A549 treated with ZK216348 at 1 μM for 4 hours (cell line): ENCODE data around the gene FAM185A. TPM values are rescaled to one million over a fixed set of nuclear protein-coding genes. Genes with fewer than 3 reads are reported as not detected.

ENCODE experiments used
- total RNA-seq: library from RNA; stranded (reverse); fragments of 200-300 nt; extraction: Qiagen RNA extraction; gene quantifications from 5 replicates; pipeline ENCODE4 v1.2.3, GENCODE V29; 2022; ENCODE audit warnings: low read depth

Gene FAM185A
- 5.6 to 8.5 TPM (median 7.4 TPM) in 5 replicates for total RNA-seq

DNA sequence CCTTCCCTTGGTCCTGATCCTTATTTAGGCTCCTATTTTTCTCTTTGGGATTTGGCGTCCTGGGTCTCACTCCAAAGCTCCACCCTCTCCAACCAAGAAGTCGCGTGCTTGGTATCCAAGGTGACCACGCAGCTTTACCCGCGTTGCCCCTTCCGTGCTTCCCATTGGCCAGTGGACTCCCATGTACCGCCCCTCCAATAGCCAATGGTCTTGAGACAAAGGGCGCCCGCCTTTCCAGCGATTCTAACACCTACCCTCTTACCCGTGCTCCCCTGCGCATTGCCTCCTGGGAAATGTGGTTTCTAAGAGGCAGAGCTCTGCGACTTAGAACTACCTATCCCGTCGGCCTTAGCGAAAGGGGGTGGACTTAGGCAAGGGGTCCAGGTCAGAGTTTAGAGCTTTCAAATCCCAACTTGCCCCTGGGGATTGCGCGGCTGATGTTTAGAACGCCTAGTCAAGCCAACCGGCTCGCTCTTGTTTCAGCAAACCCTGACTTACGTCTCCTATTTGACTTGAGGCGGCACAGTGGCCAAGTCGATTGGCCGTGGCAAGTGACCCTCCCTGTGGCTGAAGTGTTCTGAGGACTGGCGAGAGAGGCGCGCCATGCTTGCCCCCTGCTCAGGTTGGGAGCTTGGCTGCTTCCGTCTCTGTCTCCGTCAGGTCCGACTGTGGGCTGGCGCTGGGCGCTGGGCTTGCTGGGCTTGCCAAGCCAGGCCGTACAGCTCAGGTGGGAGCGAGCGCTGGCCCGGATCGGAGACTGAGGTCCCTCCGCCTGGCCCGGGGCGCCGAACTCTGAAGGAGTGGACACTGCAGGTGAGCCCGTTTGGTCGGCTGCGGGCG lies at the start of gene FAM185A:
FAM185A (plus strand) TSS at position 395 of the 840 bp plus-strand sequence; CDS start at position 604, 209 bp downstream.

Other genes starting within 250 kb of the FAM185A start
- 0.78 to 2.1 TPM (median 1.5 TPM) in 5 replicates for gene RASA4B, start 231.2 kb upstream of the FAM185A start, total RNA-seq
- 2.1 to 5.0 TPM (median 2.6 TPM) in 5 replicates for gene UPK3BL2, start 205.3 kb upstream of the FAM185A start, total RNA-seq
- gene SPDYE2, start 197.8 kb upstream of the FAM185A start, total RNA-seq: not detected in 5 replicates
- 17.4 to 50.4 TPM (median 26.3 TPM) in 5 replicates for gene POLR2J3, start 176.4 kb upstream of the FAM185A start, total RNA-seq
- gene RASA4, start 132.2 kb upstream of the FAM185A start, total RNA-seq: 1.4 to 2.8 TPM (median 2.3 TPM) in 5 replicates
- 5.6 to 14.5 TPM (median 11.7 TPM) in 5 replicates for gene UPK3BL1, start 106.2 kb upstream of the FAM185A start, total RNA-seq
- not detected in 5 replicates for gene SPDYE2B, start 98.7 kb upstream of the FAM185A start, total RNA-seq
- 0.26 to 0.89 TPM (median 0.36 TPM) in 4 of 5 replicates, not detected in the other for gene POLR2J2, start 77.3 kb upstream of the FAM185A start, total RNA-seq
- gene LRRC17, start 164.0 kb downstream of the FAM185A start, total RNA-seq: not detected in 5 replicates